AG09319 (cell line): Measurements from ENCODE around the gene CFAP107.

Experiments used
- DNase-seq: peaks from one replicate; pipeline ENCODE4 v3.0.0-alpha.2; 2010; ENCODE audit warnings: low read depth; ENCODE audit errors: extremely low read depth
- CTCF ChIP-seq: IDR thresholded peaks from 2 replicates; pipeline ENCODE4 v1.5.1; 2011; ENCODE audit warnings: low read depth, mild to moderate bottlenecking, inconsistent platforms, low read length, moderate library complexity

Gene CFAP107

DNA sequence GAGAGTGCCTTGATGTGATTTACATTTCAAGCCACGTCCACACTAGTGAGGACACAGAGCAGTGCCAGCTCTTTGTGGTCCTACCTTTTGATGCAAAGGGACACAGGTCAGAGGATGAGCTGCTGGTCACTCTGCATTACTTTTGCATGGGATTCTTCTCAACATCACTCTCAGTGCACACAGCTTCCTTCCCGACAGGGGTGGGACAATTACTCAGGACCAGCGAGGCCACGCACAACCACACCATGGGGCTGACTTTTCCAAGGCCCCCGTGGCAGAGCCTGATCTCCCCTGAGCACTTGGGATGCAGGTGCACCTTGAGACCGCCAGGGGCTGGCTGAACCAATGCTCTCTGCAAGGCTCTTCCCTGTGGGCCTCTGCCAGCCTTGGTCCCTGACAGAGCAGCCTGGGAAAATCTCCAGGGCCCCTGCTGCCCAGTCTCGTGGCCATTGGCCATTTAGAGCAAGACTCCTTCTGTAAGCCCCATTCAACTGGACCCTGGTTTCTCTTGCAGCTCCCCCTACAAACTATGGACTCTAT lies 14.3 kb downstream of the CFAP107 start:
- no peak for TF ChIP-seq CTCF
- no peak for DNase-seq

DNA sequence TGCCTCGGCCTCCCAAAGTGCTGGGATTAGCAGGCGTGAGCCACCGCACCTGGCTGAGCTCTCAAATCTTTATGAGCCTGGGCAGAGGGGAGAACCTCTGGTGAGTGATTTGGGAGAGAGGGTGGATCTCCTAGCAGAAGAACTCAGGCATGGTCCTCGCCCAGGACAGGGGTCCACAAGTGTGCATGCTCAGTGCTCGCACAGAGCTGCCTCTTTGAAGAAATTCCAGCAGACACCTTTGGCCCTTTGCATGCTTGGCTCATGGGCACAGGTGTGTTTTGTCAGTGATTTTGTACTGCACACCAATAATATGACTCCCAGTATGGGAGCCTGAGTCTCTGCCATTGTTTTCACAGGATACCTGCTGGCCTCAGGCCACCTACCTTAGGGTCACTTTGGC lies 15.8 kb downstream of the CFAP107 start:
- no peak for TF ChIP-seq CTCF
- DNase-seq, result no peak

DNA sequence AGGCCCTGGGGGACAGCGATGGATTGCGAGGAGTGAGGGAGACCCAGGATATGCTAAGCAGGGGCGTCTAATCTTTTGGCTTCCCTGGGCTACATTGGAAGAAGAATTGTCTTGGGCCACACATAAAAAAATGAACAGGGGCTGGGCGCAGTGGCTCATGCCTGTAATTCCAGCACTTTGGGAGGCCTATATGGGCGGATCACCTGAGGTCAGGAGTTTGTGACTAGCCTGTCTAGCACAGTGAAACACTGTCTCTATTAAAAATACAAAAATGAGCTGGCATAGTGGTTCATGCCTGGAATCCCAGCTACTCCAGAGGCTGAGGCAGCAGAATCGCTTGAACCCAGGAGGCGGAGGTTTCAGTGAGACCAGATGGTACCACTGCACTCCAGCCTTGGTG lies 16.8 kb downstream of the CFAP107 start:
- DNase-seq, result no peak
- TF ChIP-seq CTCF, result no peak

DNA sequence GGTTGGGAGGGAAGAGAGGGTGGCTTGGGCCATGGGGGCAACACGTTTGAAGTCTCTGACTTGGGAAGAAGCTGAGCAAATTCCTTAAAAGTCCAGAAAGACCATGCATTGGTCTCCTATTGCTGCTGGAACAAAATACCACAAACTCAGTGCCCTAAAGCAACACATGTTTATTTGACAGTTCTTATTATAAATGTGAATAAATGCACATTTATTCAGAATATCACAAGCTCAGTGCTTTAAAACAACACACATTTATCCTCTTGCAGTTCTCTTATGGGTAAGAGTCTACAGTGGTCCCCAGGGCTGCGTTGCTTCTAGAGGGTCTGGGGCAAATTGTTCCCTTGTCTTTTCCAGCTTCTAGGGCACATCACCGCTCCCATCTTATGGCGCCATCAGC lies 17.5 kb downstream of the CFAP107 start:
- no peak for DNase-seq
- no peak for TF ChIP-seq CTCF

GRCh38 chr1:12764016-12764415 lies 18.0 kb downstream of the CFAP107 start:
- no peak for TF ChIP-seq CTCF

GRCh38 chr1:12769031-12769430 lies 23.0 kb downstream of the CFAP107 start:
- no peak for TF ChIP-seq CTCF

More at GRCh38 chr1:12764016-12764415, 18.0 kb downstream of the CFAP107 start:
- DNase-seq, result no peak

DNA sequence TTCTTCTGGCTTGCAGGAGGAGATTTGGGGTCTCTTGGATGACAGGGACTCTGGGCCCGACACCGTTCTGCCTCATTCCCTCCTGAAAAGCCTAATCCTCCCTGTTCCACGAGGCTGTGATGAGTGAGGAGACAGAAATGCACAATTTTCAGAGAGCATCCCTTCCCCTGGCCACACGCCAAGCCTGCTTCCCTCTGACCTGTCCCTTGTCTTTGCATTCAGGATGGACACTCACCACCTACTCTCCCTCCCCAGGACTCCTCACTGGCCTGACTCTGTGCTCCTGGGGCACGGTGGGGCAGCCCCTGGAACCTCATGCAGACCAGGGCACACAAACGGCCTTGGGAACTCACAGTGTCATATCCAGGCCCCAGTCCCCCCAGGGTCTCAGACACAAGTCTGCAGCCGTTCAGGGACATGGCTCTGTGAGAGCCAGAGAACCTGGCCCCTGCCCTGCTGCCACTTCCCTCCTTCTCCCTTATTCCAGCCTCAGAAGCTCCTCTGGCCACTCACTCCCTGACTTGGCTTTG lies 24.0 kb downstream of the CFAP107 start:
- TF ChIP-seq CTCF, result no peak
- DNase-seq, result no peak

More at GRCh38 chr1:12769031-12769430, 23.0 kb downstream of the CFAP107 start:
- DNase-seq, result no peak
